T-cell (primary cell): ENCODE results near the gene RBM34. TPM values are rescaled to one million over a fixed set of nuclear protein-coding genes. Genes with fewer than 3 reads are reported as not detected.

Experiments used
- ATAC-seq, 4 experiments: fragments of 200-7000 bp in 3 of 4; fragments of 150-1000 bp in 1 of 4; cut with Tn5 transposase; replicated peaks in 1 of 4; 1 replicate in 3 of 4; 2 replicates in 1 of 4; pipeline ENCODE4 v1.10.0; 2021; ENCODE audit warnings: moderate library complexity in 3 of 4, mild to moderate bottlenecking in 2 of 4, moderate number of reproducible peaks in 1 of 4
- CTCF ChIA-PET, 2 donors: fragments of 300-600 bp; sonication (Branson Sonifier 250); formaldehyde crosslinking; loops; one replicate each; lab custom pipeline; 2022; ENCODE audit warnings: antibody characterized with exemption in 2 of 2; lab: Charles Lee
- POLR2A ChIA-PET, 2 donors: fragments of 300-600 bp; sonication (Branson Sonifier 250); formaldehyde crosslinking; loops; one replicate each; lab custom pipeline; 2022; ENCODE audit warnings: antibody characterized with exemption in 2 of 2; lab: Charles Lee
- DNase-seq, 35 experiments: peaks; one replicate each; pipeline versions ENCODE4 v3.0.0 to v3.0.0-alpha.2; 2013 to 2023
- H3K27ac ChIP-seq: one replicate; pipeline ENCODE4 v1.5.1; 2013; ENCODE audit warnings: low read length
- H3K27me3 ChIP-seq, 2 experiments: replicated peaks in 1 of 2; 1 replicate in 1 of 2; 2 replicates in 1 of 2; pipeline versions ENCODE4 v1.6.1 to v1.7.0; 2013; ENCODE audit warnings: low read length in 1 of 2, mixed read lengths in 1 of 2; ENCODE audit not compliant: control insufficient read depth in 2 of 2, insufficient read depth in 2 of 2; ENCODE audit errors: extremely low read depth in 1 of 2
- H3K36me3 ChIP-seq, 2 donors: 1 replicate in 1 of 2; 2 replicates in 1 of 2; pipeline versions ENCODE4 v1.6.1 to v1.7.0; 2013; ENCODE audit warnings: low read length in 1 of 2; ENCODE audit not compliant: control insufficient read depth in 2 of 2, insufficient read depth in 1 of 2; ENCODE audit errors: extremely low read depth in 1 of 2
- H3K4me1 ChIP-seq, 2 experiments: 1 replicate in 1 of 2; 2 replicates in 1 of 2; pipeline versions ENCODE4 v1.6.1 to v1.7.0; 2013; ENCODE audit warnings: low read length in 2 of 2, mixed read lengths in 1 of 2; ENCODE audit not compliant: insufficient read depth in 2 of 2, control insufficient read depth in 1 of 2; ENCODE audit errors: extremely low read depth in 1 of 2
- H3K4me3 ChIP-seq, 2 donors: 1 replicate in 1 of 2; 2 replicates in 1 of 2; pipeline versions ENCODE4 v1.5.1 to v1.7.0; 2013; ENCODE audit warnings: mild to moderate bottlenecking in 2 of 2, low read length in 1 of 2, moderate library complexity in 1 of 2; ENCODE audit not compliant: control insufficient read depth in 1 of 2; ENCODE audit errors: extremely low read depth in 1 of 2
- H3K9me3 ChIP-seq: 2 replicates; pipeline ENCODE4 v1.7.0; 2013
- H3K27ac Mint-ChIP-seq, 2 donors: one replicate each; pipeline ENCODE4 v1.8.0; 2020 to 2021; ENCODE audit warnings: mild to moderate bottlenecking in 2 of 2, mixed read lengths in 2 of 2
- H3K27me3 Mint-ChIP-seq, 2 donors: one replicate each; pipeline ENCODE4 v1.8.0; 2021 to 2022; ENCODE audit warnings: mixed read lengths in 2 of 2
- H3K36me3 Mint-ChIP-seq: one replicate; pipeline ENCODE4 v1.8.0; 2021; ENCODE audit warnings: mixed read lengths
- H3K4me1 Mint-ChIP-seq, 3 donors: one replicate each; pipeline ENCODE4 v1.8.0; 2020 to 2022; ENCODE audit warnings: mixed read lengths in 3 of 3, mild to moderate bottlenecking in 1 of 3
- H3K4me3 Mint-ChIP-seq, 3 donors: one replicate each; pipeline ENCODE4 v1.8.0; 2020 to 2022; ENCODE audit warnings: mild to moderate bottlenecking in 3 of 3, mixed read lengths in 3 of 3, moderate library complexity in 3 of 3
- H3K9me3 Mint-ChIP-seq, 3 donors: one replicate each; pipeline ENCODE4 v1.8.0; 2020 to 2022; ENCODE audit warnings: mixed read lengths in 3 of 3
- WGBS: methylation state at CpG from one replicate; pipeline ENCODE4 v1.1.5; 2013; ENCODE audit warnings: missing lambda C conversion rate; ENCODE audit not compliant: insufficient coverage; 5-methylcytosine and 5-hydroxymethylcytosine counted together
- total RNA-seq, 35 experiments: library from RNA in 6 of 35; stranded (reverse) in 6 of 35; fragments of 120-200 nt in 1 of 35; gene quantifications; one replicate each; pipeline versions ENCODE4 v1.2.1 to v1.2.4 and lab custom pipeline; 2013 to 2026

RBM34 gene
- total RNA-seq, 5 donors from 2014 or later (not counting 1 experiment from before 2014, with no cell fraction given), result 115 to 169 (median 129) TPM

- Mint-ChIP-seq H3K4me3 (no peak overlapping the region), H3K9me3 (no peaks in the 10 kb centered on the region), H3K27me3 (no peaks in the 10 kb centered on the region), H3K4me1 (peaks cover 13 to 26% (median 23%) of the 10 kb centered on the region in 3 donors), H3K36me3 (peaks cover 58% of the 10 kb centered on the region), H3K27ac (peak overlapping the region in 1 of 2 donors; percentile 25)
- H3K9me3 ChIP-seq, result no peaks in the 10 kb centered on the region
- H3K27me3 ChIP-seq, result no peaks in the 10 kb centered on the region
- peaks cover 10 to 15% of the 10 kb centered on the region in 2 experiments for H3K4me1 ChIP-seq
- ATAC-seq, result no peak
- no peak overlapping the region for H3K27ac ChIP-seq
- DNase-seq, result no peak
- 100% methylated on average over 9 of the region's 11 CpGs for WGBS
- POLR2A ChIA-PET, result interaction anchor here in 1 of 2 donors (0.6 to 0.7 kb wide), 3 partner anchors 20 to 235 kb away, joined by 3 to 7 read pairs (median 4); no protein-coding TSS in a partner anchor
- CTCF ChIA-PET, result interaction anchor here in 1 of 2 donors (0.7 to 1.3 kb wide), 3 partner anchors 11 to 308 kb away, joined by 3 to 5 read pairs (median 3); no protein-coding TSS in a partner anchor
- H3K4me3 ChIP-seq, result no peak overlapping the region
- H3K36me3 ChIP-seq, result peaks cover 5 to 58% of the 10 kb centered on the region in 2 donors
Measured at GRCh38 chr1:235108876-235109275, 52.2 kb downstream of the RBM34 start.

DNA sequence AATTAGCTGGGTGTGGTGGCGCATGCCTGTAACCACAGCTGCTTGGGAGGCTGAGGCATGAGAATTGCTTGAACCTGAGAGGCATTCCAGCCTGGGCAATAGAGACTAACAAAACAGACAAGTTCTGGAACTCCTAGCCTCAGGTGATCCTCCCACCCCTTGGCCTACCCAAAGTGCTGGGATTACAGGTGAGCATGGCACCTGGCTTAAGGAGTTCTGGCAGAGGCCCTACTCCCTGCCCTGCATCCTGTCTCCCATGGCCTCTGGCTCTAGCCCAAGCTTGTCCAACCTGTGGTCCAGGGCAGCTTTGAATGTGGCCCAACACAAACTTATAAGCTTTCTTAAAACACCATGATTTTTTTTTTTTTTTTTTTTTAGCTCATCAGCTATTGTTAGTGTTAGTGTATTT is 52.9 kb downstream of the RBM34 start:
- Histone ChIP-seq H3K36me3 (peaks cover 5 to 51% of the 10 kb centered on the region in 2 donors), H3K4me1 (peaks cover 16 to 22% of the 10 kb centered on the region in 2 experiments), H3K27me3 (no peaks in the 10 kb centered on the region), H3K9me3 (no peaks in the 10 kb centered on the region), H3K4me3 (no peak overlapping the region), H3K27ac (no peak overlapping the region)
- ATAC-seq, result no peak
- DNase-seq, result no peak
- Mint-ChIP-seq H3K4me3 (no peak overlapping the region), H3K27me3 (no peaks in the 10 kb centered on the region), H3K9me3 (no peaks in the 10 kb centered on the region), H3K36me3 (peaks cover 52% of the 10 kb centered on the region), H3K4me1 (peaks cover 18 to 26% (median 26%) of the 10 kb centered on the region in 3 donors), H3K27ac (no peak overlapping the region)
- POLR2A ChIA-PET, result interaction anchor here in 1 of 2 donors (0.6 to 0.7 kb wide), 6 partner anchors 19 to 236 kb away, joined by 3 to 7 read pairs (median 4); no protein-coding TSS in a partner anchor
- CTCF ChIA-PET, result interaction anchor here (0.6 to 1.3 kb wide), 3 partner anchors 308 to 631 kb away, joined by 3 to 5 read pairs (median 4); no protein-coding TSS in a partner anchor
- 100% methylated on average over 1 of the region's 1 CpG for WGBS

- no peak overlapping the region for H3K4me3 ChIP-seq
- H3K27me3 ChIP-seq, result no peaks in the 10 kb centered on the region
- Mint-ChIP-seq H3K36me3 (peaks cover 45% of the 10 kb centered on the region), H3K4me3 (no peak overlapping the region), H3K27ac (peak overlapping the region in 1 of 2 donors; percentile 3), H3K4me1 (peaks cover 24 to 32% (median 30%) of the 10 kb centered on the region in 3 donors), H3K27me3 (no peaks in the 10 kb centered on the region), H3K9me3 (no peaks in the 10 kb centered on the region)
- peaks cover 5 to 45% of the 10 kb centered on the region in 2 donors for H3K36me3 ChIP-seq
- H3K9me3 ChIP-seq, result no peaks in the 10 kb centered on the region
- DNase-seq, result no peak
- POLR2A ChIA-PET, result interaction anchor here (0.5 to 0.6 kb wide), 4 partner anchors 59 to 153 kb away, joined by 3 to 6 read pairs (median 5); no protein-coding TSS in a partner anchor
- WGBS, result 93% methylated on average over 16 of the region's 16 CpGs
- no peak overlapping the region for H3K27ac ChIP-seq
- H3K4me1 ChIP-seq, result peaks cover 19 to 28% of the 10 kb centered on the region in 2 experiments
- no peak for ATAC-seq
- CTCF ChIA-PET, result interaction anchor here (0.6 to 1.3 kb wide), 4 partner anchors 308 to 630 kb away, joined by 3 to 5 read pairs (median 4); no protein-coding TSS in a partner anchor
Measured at GRCh38 chr1:235107368-235108184, 53.5 kb downstream of the RBM34 start.

DNA sequence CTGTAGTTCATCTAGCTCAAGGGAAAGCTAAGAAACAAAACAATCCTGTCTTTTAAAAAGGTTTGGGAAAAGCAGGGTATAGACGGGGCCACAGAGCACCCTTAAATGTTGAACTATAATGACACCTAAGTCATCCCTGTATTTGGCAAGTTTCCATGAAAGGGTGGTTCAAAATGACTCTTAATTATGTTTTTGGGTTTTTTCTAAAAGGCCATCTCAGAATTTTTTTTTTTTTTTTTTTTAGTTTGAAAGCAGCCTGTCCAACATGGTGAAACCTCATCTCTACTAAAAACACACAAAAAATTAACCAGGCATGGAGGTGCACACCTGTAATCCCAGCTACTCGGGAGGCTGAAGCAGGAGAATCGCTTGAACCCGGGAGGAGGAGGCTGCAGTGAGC is 54.6 kb downstream of the RBM34 start:
- Mint-ChIP-seq H3K4me1 (peaks cover 30 to 38% (median 33%) of the 10 kb centered on the region in 3 donors), H3K4me3 (no peak overlapping the region), H3K27me3 (no peaks in the 10 kb centered on the region), H3K27ac (no peak overlapping the region), H3K9me3 (no peaks in the 10 kb centered on the region), H3K36me3 (peaks cover 40% of the 10 kb centered on the region)
- ChIA-PET CTCF (interaction anchor here (0.7 to 2.5 kb wide), 10 partner anchors 10 to 523 kb away, joined by 3 to 13 read pairs (median 6); partner anchors contain the start of gene RBM34 (in 1 of the 2)), POLR2A (interaction anchor here (0.5 to 0.7 kb wide), 2 partner anchors 400 to 622 kb away, joined by 3 to 8 read pairs; no protein-coding TSS in a partner anchor)
- DNase-seq (no peak), ATAC-seq (no peak)
- H3K4me3 ChIP-seq, result no peak overlapping the region
- H3K36me3 ChIP-seq, result peaks cover 5 to 38% of the 10 kb centered on the region in 2 donors
- no peaks in the 10 kb centered on the region for H3K9me3 ChIP-seq
- H3K27ac ChIP-seq, result no peak overlapping the region
- WGBS, result 90% methylated on average over 2 of the region's 4 CpGs
- H3K4me1 ChIP-seq, result peaks cover 19 to 33% of the 10 kb centered on the region in 2 experiments
- no peaks in the 10 kb centered on the region for H3K27me3 ChIP-seq

- Histone ChIP-seq H3K27me3 (no peaks in the 10 kb centered on the region), H3K4me3 (peak overlapping the region in 1 of 2 donors; percentile 16), H3K4me1 (peaks cover 19 to 33% of the 10 kb centered on the region in 2 experiments), H3K27ac (peak overlapping the region; percentile 49), H3K9me3 (no peaks in the 10 kb centered on the region), H3K36me3 (peaks cover 5 to 27% of the 10 kb centered on the region in 2 donors)
- 40% methylated on average over 1 of the region's 12 CpGs for WGBS
- Mint-ChIP-seq H3K4me1 (peaks cover 33 to 40% (median 37%) of the 10 kb centered on the region in 3 donors), H3K4me3 (peak overlapping the region; percentile 71 to 82 (median 77)), H3K27ac (peak overlapping the region; percentile 47 to 76), H3K27me3 (peaks cover 0 to 4% of the 10 kb centered on the region in 2 donors), H3K36me3 (peaks cover 29% of the 10 kb centered on the region), H3K9me3 (no peaks in the 10 kb centered on the region)
- ATAC-seq (peak in 2 of 4 experiments; percentile 19 to 23), DNase-seq (peak in 2 of 35 experiments; percentile 14 to 58)
- CTCF ChIA-PET, result interaction anchor here (0.6 to 2.5 kb wide), 24 partner anchors 9 to 1532 kb away, joined by 3 to 13 read pairs (median 4); partner anchors contain the start of genes RBM34 (in 1 of the 2) and TBCE (in 1 of the 2)
- POLR2A ChIA-PET, result interaction anchor here (0.5 to 1.1 kb wide), 8 partner anchors 40 to 736 kb away, joined by 3 to 10 read pairs (median 4); partner anchors contain the start of gene RBM34 (in 1 of the 2)
Measured at GRCh38 chr1:235105051-235106043, 55.7 kb downstream of the RBM34 start.
